Activated T-helper 9 cell treated with anti-CD3 and anti-CD28 coated beads, Interleukin-2, amount 50 U/mL, for 16 hours (primary cell): Measurements from ENCODE around the gene PARP8.
"Not testable (repeated sequence)": the region's sequence is repeated elsewhere in the genome, so short reads cannot be mapped to it uniquely, and the experiment has no call there.

Source experiments
- DNase-seq: peaks from one replicate; pipeline ENCODE4 v3.0.0-alpha.2; 2020; ENCODE audit warnings: low read depth

The PARP8 gene

DNA sequence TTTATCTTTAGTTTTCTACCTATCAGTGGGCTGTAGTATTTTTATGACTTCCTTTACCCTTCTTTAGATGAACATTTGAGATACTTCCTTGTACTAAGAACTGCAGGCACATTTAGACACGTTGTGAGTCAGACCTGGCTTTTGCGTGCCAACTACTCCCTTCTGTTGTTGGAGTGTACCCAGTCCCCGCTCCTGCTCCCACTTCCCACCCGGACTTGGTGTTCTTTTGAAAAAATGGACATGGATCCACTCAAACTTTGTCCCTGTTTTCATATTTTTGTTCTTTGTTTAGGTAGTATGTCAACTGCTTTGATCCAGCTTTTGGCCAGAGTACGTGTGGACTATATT, 60.7 kb downstream of the PARP8 start:
- DNase-seq: no peak

DNA sequence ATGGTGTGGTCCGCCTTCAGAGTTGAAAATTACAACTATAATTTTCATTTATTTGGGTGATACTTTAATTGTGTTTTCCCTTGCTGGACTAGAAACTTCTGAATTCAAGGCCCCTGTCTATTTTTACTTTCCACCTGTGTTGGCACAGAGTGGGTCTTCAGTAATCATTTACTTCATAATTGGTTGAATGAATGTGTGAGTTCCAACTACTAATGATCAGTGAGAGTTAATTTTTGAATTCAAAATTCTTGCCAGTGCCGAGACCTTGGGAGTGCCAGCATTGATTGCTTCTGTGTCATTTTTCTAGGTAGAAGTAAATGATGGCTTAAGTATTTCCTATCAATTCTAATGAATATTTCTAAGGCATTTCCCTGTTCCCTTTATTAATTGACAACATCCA, 61.4 kb downstream of the PARP8 start:
- DNase-seq: no peak

DNA sequence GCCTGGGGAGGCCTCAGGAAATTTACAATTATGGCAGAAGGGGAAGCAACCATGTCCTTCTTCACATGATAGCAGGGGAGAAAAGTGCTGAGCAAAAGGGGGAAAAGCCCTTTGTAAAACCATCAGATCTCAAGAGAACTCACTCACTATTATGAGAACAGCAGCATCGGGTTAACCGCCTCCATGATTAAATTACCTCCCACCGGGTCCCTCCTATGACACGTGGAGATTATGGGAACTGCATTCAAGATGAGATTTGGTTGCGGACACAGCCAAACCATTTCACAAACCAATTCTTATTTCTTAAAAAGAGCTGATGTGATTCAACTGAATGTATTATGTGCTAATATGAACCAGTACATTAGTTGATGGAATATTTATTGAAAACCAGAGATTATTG, 63.9 kb downstream of the PARP8 start:
- no peak for DNase-seq

DNA sequence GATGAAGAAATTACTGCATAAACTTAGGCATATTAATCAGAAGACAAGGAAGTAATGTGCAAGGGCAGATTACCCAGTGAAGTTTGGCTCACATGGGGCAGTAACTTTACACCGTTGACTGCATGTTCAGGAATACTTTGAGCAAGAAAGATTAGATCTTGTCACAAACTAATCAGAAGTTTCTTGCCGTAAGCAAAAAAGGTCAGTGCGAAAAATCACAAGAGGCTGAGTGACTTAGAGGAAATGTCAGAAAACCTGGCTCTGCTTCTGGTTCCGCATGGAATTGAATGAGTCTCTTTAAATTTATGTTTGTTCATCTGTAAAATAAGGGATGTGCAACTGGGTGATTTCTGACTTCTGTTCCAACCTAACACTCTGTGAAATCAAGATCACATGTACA, 64.4 kb downstream of the PARP8 start:
- no peak for DNase-seq

DNA sequence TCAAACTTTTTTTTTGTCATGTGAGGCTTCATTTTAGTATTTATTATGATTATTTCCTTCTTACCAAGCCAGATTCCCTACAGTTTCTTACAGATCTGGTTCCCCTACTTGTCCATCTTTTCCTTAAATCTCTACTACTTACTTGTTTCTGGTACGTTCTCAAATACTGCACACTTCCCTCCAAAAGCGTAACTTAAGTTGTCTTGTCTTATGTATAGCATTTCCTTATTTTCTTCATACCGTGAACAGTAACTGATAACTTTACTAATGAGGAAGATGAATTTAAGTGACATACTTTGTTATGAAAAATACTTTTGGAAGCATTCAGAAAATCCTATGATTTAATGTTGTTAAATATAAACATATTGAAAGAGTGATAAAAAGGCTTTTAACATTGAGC, 67.3 kb downstream of the PARP8 start:
- no peak for DNase-seq

DNA sequence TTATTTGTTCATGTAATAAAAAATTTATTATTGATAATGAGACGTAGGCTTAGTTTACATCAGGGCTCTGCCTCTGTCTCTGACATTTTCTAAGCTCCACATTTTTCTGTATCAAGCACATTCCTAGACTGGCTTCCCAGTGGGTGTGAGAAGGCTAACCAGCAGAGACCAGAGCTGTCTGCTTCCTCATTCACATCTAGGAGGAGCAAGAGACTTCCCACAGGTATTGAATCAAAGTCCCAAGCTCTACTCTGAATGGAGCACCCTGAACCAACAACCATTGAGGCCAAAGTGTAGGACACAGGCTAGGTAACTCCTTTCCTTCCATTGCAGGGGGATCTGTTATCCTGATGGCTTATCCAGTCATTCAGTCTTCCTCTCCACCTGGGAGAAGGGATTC, 72.4 kb downstream of the PARP8 start:
- no peak for DNase-seq

DNA sequence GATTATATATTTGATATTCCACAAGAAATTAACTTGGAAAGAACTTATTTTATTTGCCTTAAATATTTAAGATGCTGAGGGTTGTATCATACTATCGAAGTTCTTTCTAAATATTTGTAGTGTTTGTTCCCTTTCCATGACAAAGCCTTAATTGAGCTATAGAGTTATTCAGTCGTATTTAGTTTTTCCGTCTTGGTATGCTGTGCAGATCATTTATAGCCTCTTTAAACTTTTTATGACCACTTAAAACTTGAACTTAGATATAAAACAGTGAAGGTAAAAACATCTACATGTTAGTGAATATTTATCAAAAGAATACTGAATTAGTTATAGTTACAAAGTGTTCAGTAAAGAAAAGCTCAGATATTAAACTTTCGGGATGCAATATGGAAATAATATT, 74.4 kb downstream of the PARP8 start:
- DNase-seq: no peak

DNA sequence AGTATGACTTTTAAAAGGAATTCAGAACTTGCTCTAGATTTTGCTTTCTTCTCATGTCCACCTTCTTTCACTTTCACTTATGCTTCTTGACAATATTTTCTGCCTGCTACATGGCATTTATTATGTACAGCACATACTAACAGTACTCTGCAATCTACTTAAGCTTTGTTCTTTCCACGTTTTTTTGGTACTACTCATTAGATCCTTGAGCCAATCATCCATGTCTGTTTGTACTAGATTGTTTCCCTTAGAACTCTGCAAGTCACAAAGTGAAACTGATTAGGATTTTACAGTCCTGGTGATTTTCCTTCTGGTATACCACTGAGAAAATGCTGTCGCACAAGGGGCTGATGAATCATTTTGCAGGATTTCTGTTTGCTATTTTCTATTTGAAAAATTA, 78.3 kb downstream of the PARP8 start:
- no peak for DNase-seq

DNA sequence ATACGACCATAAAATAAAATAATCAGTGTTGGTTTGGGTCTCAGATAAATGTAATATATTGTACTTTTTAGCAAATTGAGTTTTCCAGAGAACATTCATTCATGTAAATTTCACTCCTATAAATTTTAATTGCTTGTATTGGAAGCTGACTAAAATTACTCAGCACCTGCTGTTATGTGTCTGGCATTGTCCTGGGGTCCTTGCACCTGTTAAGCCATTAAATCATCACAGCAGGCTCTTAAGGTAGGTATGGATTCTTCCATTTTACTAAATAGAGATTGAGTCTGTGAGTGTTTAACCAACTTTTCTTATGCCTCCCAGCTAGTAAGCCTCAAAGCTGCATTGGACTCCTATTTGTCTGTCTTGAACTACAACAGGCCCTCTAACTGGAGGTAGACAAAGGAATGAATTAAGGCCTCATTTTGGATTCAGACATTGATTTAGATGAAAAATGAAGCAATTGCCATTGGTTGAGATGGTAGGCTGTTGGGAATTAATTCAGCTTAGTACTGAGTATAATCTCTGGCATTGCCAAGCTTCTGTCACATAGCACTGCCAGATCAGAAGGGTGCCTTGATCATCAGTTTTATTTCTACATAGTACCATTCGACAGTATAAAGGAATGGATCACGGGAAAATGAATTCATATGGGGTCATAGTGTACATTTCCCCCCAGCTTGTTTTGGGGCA, 78.9 kb downstream of the PARP8 start:
- no peak for DNase-seq

DNA sequence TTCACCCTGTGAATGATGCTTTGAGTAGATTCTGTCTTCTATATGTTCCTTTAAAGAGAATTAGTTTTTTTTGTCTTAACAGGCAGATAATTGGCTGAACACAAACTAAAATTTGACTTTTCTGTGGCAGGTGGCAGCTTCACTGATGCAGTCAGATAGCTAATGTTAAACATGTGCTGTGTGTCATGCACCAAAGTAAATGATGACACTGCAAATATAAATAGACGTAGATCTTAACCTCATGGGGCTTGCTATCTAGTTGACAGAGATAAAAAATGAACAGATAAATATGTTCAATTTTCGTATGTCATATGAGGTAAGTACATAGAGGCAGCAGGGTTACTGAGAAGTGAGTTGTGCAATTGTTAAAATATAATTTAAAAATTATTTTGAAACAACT, 82.7 kb downstream of the PARP8 start:
- no peak for DNase-seq

DNA sequence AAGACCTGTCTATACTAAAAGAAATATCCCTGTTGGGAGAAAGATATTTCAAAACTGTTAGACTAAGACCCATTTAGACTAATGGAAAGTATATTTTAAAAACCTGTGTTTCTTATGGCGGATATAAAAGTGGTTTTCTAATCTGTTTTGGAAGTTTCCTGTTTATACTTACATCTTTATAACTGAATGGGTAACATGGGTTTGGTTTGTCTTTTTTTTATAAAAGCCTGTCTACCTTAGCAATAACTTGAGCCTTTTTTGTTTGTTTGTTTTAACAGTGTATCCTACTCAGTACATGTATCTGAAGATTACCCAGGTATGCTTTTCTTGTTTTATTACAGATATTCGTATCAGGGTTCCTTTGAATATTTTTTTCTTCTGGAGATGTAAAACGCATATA, 83.4 kb downstream of the PARP8 start:
- DNase-seq: no peak

DNA sequence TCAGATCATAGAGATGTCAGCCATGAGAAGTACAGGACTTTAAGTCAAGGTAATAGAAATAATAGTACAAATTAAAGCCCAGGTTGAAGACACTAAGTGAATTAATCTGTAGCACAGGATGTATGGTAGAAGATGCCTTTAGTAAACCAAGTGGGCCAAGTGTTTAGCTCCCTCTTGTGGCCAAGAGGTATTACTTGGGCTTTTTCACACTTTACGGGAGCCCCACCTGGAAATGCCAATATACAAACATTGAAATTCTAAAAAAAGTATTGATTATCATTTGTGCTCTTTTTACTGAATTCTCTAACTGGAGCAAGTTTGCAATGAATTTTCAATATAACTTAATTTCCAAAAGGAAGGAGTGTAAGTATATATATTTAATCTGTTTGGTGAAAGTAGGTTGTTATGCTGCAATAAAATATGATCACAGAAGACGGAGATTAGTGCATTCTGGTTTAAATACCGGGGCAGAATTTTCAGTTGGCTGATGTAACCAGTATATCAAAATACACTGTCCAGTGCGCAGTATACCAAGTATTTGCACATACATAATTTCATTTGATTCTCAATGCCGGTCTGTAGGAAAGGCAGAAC, 84.7 kb downstream of the PARP8 start:
- DNase-seq: no peak

DNA sequence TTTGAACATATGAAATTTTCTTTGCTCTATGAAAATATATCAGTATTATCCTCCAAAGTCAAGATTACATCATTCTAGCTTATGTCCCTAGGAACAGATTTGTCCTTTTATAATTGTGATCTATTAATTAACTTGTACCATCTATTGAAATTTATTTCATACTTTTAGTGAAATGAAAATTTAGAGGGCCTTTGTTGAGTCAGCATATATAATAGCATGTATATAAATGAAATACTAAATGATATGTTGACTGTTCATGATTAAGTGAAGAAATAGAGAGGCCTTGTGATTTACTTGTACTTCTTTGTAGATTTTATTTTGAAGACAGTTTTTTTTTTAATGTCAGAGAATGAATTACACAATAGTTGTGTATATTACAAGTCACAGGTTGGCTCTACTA, 86.4 kb downstream of the PARP8 start:
- DNase-seq: no peak

DNA sequence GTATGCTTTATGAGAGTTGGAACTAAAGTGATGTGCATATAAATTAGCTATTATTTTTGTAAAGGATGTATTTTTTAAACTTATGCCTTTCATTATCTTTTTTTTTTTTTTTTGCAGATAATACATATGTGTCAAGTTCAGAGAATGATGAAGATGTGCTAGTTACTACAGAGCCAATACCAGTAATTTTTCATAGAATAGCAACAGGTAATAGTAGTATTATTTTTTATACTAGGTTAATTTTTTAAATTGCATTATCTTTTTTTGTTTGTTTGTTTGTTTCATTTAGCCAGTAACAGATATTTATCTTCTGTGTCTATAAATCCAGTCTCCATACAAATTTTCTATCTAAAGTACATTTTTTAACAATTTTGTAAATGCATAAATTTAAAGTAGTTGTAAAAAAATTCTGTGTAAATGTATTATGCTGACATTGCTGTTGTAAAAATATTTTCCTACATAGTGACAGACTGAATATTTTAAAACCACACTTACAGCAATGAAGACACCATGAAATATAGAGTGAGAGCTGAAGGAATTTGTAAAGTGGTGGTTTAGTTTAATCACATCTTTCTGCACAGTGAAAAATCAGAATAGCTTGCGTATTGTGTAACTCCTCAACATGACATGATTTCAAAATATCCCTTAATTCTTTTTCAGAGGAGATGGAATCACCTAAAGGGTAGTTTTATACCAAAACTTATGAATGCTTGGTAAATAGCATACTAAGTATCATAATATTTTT, 93.3 kb downstream of the PARP8 start:
- DNase-seq: no peak

DNA sequence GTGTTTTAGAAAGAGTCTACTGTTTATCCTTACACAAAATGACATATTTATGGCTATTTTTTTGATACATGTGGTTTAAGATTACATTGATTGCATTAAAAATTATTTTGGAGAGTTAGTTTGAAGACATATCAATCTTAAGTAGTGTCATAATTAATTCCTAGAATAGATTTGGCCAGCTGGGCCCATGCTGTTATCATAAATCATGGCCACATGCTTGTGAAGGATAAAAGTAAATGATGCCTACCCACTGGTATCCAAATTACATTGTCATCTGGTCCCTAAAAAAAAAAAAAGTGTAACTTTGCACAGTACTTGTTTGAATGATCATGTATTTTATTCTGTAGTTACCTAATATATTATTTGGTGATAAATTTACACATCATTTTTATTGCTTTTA, 96.9 kb downstream of the PARP8 start:
- no peak for DNase-seq

DNA sequence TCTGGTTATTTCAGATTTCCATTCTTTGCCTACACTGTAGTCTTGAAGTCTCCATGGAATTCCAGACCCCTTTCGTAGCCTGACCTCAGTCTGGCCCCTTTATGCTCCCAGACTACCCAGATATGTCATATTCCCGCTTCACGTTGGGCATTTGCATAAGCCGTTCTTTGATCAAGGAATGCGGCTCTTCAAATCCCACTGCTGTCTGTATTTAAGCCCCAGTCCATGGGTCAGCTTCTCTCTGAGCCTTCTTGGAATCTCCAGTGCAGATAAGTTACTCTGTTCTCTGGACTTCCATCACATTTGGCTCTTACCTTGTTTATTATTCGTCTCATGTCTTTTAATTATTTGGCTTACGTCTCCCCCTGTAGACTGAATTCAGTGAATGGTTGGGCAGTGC, 97.4 kb downstream of the PARP8 start:
- DNase-seq: no peak

DNA sequence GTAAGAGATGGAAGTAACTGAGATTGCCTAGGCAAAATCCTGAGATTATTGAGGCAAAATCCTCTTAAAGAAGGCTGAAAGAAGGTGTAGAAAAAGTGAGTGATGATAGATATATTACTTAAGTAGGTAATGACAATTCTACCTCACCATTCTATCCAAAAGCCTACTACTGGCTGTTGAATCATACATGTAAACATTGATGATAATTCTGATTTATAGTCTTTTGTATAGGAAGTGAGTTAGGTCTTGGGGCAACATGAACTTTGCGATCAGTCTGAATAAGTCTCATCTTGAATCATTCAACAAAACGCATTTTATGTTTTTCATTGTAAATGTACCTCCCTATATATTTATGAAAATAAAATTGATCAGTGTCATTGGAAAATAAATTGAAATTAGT, 99.6 kb downstream of the PARP8 start:
- no peak for DNase-seq

DNA sequence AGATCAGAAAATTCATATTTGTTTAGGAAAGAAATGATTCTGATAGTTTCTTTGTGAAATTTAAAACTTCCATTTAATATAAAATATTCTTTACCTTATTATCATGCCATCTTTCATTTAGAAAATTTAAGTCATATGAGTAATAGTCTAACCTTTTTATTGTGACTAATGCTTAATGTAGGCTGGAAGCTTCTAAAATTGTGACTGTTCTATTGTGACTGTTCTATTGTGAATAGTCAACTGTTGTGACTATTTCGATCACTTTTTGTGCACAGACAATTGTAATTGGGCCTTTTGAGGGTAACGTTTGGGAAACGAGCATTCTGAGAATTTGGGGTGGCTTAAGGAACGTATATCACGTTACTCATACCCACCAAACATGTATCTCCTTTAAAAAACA, 100.0 kb downstream of the PARP8 start:
- no peak for DNase-seq

DNA sequence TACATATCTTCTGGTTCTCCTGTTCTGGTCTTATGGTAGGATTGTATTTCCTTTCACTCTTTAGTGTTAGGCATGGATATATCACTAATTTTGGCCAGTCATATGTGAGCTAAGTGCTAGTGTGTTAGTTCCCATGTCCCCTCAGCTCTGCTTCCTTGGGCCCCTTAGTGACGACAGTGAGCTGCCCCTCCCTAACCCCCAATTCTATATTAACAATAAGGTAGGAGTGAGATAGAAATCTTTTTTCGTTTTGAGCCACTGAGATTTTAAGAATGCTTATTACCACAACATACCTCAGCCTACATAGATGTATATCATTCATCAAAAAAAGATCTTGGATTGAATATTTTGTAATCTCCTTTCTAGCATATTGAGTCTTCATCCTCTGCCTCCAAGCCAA, 100.5 kb downstream of the PARP8 start:
- DNase-seq: no peak

DNA sequence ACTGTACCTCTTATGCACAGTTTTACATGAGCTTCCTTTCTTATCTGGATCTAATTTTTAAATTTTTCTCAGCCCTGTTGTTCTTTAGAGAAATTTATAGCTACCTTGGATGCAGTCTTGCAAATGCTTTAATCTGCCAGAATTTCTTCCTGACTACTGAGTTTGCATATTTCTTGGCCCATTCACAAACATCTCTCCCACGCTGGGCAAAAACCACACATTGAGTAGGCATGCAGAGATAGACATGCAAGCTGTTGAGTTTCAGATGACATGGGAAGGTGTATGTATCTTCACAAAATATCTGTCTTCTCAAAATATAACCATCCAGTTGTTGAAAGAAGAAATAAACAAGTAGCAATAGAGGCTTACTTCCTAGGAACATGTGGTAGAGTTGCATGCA, 101.2 kb downstream of the PARP8 start:
- DNase-seq: no peak

DNA sequence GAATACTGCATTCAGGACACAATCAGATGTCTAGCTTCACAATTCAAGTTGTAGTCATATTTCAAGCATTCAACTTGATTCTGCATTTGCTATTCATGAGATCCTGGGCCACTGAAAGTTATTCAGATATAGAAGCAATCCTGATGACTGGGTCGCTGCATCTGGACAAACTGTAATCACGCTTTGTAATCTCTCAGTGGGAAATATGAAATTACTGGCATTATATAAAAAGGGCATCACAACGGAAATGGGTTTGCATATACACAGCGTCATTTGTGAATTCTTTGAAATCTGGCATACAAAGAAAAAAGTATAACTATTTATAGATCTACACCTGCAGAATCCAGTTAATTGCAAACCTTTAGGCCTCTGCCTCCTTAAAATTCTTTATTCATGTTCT, 102.2 kb downstream of the PARP8 start:
- DNase-seq: no peak

DNA sequence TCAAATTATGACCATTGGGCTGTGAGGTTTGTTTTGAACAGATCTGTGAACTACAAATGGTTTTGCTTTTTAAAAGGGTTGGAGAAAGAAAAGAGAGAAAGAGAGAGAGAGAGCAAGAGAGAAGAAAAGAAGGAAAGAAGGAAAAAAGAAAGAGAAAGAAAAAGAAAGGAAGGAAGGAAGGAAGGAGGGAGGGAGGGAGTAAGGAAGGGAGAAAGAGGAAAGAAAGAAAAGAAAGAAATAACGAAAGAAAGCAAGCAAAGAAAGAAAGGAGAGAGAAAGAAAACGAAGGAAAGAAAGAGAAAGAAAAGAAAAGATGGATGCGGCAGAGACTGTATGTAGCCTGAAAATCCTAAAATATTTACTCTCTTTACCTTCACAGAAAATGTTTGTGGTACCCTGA, 104.0 kb downstream of the PARP8 start:
- DNase-seq: no peak

DNA sequence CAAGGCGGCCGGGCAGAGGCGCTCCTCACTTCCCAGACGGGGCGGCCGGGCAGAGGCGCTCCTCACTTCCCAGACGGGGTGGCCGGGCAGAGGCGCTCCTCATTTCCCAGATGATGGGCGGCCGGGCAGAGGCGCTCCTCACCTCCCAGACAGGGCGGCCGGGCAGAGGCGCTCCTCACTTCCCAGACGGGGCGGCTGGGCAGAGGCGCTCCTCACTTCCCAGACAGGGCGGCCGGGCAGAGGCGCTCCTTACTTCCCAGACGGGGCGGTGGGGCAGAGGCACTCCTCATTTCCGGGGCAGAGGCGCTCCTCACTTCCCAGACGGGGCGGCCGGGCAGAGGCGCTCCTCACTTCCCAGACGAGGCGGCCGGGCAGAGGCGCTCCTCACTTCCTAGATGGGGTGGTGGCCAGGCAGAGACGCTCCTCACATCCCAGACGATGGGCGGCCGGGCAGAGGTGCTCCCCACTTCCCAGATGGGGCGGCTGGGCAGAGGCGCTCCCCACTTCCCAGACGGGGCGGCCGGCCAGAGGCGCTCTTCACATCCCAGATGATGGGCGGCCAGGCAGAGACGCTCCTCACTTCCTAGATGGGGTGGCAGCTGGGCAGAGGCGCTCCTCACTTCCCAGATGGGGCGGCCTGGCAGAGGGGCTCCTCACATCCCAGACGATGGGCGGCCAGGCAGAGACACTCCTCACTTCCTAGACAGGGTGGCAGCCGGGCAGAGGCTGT, 108.2 kb downstream of the PARP8 start:
- not testable (repeated sequence) for DNase-seq
